M059J (cell line): ENCODE results near the gene NBEA. TPM values are rescaled to one million over a fixed set of nuclear protein-coding genes. Genes with fewer than 3 reads are reported as not detected.

Experiments used
- DNase-seq: peaks from one replicate; pipeline ENCODE4 v3.0.0-alpha.2; 2012; ENCODE audit warnings: low read depth
- total RNA-seq: library from RNA; depleted of rRNA; stranded (reverse); fragments of >200 nt; shearing (Covaris generic); gene quantifications from 2 replicates; pipeline ENCODE4 v1.2.3, GENCODE V29; 2014

NBEA gene
- total RNA-seq, 1 experiment from 2014 or later, result 6.4 TPM

DNA sequence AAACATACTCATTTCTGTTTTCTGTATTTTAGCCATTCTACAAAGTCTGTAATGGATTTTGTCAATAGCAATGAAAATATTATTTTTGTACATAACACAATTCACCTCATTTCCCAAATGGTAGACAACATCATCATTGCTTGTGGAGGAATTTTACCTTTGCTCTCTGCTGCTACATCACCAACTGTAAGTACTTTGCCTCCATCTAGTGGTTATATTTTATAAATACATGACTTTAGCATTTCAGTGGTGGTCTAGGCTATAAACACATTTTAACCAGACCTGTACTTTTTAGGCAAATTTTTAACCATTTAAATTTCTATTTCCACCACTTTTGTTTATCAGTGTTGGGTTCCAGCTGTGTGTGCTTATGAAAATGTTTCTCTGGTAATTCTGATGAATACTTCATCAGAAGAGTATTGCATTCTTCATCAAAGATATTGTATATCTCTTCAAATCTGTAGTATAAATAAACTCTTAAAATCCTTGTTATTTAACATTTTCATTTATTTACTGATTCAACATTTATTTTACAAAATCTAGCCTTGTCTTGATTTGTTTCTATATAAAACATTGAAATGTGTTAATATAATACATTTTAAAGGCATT, 222.4 kb downstream of the NBEA start:
- peak; percentile 34 for DNase-seq

DNA sequence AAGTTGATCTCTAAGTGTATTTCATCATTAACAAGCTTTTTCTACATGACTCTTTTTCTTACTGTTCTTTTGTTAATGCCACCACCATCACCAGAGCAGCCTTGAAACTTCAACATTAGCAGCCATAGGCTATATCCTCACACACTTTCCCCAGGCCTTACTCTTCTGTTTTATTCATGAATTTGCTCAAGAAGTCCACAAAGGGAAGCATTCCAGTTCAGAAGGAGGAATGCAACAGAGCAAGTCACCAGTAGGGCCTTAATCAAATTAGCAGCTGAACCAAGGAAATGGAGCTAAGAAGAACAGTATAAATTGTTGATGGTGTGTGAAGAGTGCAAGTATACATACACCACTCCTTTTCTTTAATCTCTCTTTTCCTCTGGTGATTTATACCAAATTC, 223.1 kb downstream of the NBEA start:
- no peak for DNase-seq

DNA sequence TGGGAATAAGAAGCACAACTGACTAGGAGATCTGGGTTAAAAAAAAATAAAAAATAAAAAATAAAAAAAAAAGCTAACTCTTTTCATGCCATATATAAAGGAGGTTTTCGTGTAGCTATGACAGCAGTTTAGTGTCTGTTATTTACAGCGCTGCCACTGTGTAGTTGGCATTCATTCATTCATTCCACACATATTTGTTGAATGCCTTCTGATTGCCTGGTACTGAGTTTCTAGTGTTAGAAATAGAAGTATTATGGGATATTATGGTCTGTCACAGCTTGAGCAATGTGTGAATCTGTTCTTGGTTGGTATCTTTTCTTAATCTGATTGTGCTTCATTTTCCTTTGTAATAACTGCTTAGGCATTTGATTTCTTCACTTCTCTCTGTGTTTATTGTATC, 237.4 kb downstream of the NBEA start:
- DNase-seq, result peak; percentile 59

DNA sequence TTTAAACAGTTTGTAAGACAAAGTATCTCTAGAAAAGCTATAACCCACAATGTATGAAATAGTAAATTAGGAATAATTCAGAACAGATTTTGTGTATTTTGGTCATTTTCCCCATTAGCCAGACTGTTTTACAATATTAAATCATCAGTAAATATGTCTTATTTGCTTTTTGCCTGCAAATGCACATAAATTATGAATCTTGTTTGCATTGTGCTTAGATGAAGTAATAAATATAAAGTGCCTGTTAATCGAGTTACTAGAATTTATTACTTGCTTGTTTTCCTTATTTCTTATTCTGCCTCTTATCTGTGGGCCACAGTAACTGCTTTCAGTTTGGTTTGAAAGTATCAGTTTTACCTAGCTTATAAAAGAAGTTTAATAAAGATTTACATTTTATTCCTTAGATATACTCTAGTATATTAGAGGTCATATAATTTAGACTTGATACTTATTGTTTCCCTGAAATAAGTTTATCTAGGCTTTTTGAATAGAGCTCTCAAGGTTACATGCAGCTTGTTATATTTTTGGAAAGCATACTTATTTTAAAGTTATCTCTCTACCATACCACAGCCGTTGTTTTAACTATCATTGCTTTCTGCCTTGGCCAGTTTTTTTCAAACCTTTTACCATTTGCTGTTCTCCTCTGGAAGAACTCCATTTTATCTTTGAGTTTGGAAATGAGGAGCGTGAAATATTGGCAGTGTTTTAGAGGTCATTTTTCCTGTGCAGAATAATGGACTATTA, 238.0 kb downstream of the NBEA start:
- DNase-seq, result no peak

DNA sequence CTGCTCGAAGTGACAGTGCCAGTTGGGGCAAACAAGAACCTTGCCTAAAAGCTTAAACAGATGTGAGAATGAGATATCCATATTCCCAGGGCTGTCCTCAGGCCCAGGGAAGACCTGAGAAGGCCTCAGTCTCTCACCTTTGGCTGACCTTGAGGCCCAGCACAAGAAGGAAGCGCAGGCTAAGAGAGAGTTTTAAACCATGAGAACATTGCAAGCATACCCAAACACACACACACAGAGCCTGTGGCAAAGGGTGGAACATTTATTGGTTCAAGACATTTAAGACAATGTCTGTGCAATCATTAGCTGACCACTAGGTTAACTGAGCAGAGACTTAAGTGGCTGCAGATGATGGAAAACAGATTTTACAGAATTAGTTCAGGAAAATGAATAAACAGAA, 248.2 kb downstream of the NBEA start:
- no peak for DNase-seq

DNA sequence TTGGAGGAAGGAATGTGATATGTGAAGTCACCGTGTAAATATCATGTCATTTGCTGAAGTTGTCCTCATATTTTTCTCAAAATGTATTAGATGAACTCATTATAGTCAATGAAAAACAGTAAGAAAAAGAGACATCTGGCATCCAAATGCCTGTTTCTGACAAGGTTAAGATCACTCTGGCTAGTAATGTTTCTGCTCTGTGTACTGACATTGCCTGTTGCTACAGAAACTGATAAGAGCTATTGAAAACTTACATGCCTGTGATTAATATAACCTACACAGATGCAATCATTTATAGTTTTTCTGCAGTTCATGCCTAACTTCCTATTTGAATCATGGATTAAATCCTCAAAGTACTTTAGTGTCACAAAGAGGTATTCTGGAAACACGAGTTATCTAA, 249.8 kb downstream of the NBEA start:
- DNase-seq, result no peak

DNA sequence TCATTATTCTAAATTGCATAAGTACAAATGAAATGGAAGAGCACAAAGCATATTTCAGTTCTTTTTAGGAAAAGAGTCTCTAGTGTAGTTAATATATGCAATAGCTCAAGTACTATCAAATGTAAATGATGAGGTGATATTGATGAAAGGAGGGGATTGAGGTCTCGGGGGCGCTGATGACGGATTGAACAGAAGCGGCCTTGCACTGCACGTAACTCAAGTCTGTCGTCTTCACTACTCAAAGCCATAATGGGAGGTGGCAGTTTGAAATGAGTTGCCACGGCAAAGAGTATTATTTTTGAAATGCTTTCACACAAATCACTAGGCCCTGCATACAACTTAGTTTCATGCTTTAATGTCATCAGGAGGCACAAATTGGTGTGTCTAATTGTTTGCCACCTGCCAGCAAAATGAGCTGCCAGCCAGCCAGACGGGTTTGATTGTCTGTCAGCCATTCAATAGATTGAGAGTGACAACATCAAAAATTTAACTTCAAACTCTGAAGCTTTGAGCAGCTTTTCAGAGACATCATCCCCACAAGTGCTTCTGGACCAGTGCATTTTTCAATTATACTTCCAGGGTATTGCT, 256.6 kb downstream of the NBEA start:
- no peak for DNase-seq

DNA sequence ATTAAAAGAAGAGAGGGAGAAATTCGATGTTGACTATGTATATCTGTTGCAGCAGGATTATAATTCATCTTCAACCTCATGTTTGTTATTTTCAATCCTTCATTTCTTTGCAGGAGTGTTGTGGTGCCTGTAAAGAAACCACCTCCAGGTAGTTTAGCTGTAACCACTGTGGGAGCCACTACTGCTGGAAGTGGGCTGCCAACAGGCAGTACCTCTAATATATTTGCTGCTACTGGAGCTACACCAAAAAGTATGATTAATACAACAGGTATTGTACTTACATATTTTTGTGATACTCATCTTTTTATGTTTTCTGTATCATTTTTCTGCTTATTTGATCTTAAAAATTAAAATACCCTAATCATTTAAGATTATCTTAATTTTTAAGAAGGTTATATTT, 266.5 kb downstream of the NBEA start:
- peak; percentile 4 for DNase-seq

DNA sequence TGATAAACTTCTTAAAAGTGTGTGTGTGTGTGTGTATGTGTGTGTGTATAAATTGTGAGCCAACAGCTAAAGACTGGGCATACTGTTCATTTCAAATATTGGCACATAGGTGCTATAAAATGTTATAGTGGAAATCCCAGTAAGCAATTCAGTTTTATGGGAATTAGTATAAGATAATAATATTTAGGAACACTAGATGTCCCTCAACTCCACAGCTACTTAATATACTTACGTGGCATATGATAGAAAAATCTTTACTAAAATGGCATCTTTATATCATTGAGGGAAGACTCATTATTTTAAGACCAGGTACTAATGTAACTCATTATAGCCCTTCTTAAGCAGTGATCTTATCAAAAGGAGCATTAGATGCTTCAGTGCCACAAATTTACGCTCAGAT, 268.2 kb downstream of the NBEA start:
- no peak for DNase-seq

DNA sequence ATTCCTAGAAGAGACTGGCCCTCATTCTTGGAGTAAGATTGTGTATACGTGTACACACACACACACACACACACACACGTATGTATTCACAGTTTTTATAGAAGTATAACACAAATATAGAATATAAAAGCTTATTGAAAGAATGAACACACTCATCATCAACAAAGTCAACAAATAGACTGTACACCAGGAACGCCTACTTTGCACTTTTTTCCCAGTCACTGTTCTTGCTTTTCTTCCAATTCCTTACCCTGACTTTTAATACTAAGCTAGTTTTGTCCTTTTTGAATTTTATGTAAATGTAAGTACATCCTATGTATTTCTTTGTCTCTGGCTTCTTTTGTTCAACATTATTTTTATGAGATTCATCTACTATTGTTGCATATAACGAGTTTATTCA, 269.9 kb downstream of the NBEA start:
- no peak for DNase-seq

DNA sequence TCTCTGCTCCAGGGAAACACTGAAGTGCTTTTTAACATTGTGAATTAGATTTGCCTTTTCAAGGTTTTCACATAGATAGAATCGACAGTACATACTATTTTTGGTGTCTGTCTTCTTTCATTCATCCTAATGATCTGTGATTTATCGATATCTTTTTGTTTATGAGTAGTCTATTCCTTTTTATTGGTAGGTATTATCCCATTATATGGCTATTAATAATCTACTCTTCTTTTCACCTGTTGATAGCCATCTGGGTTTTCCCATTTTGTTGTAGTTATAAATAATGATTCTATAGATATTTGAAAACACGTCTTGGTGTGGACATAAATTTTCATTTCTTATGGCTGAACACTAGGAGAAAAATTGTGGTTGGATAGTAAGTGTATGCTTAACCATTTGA, 271.8 kb downstream of the NBEA start:
- DNase-seq, result no peak

DNA sequence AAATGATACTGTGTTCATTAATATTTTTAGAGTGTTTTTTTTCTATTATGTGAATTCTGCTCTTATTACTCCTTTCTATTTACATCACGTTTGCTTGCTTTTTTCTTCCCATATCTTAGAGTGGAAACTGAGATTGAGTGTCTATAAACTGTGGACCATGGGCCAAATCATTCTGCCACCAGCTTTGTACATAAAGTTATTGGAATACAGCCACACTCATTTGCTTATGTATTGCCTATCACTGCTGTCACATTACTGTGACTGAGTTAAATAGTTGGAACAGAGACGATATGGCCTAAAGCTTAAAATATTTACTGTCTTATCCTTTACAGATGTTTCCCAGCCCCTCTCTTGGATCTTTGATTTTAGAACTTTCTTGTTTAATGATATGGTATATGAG, 274.1 kb downstream of the NBEA start:
- no peak for DNase-seq

DNA sequence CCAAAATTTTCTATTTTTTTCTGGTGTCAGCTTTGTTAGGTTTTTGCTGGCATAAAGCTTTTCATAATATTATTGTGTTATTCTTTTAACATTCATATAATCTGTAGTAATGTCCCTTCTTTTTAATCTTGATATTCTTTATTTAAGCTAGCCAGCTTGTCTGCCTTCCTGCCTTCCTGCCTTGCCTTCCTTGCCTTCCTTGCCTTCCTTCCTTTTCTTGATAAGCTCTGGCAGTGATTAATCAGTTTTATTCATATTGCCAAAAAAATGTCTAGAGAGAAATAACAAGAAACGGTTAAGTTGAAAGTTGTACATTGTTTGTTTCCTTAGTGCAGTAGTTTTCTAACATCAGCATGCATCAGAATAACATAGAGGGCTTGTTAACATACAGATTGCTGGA, 277.0 kb downstream of the NBEA start:
- no peak for DNase-seq

DNA sequence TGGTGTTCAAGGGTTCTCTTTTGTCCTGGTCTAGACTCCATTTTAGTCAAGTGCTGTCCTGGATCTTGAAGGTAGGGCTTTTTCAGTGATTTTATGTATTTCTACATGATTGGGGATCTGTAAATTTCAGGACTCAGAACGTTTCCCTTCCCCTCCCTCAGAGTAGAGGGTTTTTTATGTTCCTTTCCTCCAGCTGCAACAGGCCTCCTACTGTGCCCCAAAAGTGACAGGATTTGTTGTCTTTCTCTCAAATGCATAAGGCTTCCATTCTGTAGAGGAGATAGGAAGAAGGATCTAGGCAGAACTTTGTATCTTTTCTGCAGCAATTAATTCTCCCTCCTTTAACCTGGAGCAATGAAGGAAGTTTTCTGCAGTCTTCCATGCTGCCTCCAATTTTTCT, 283.1 kb downstream of the NBEA start:
- no peak for DNase-seq

DNA sequence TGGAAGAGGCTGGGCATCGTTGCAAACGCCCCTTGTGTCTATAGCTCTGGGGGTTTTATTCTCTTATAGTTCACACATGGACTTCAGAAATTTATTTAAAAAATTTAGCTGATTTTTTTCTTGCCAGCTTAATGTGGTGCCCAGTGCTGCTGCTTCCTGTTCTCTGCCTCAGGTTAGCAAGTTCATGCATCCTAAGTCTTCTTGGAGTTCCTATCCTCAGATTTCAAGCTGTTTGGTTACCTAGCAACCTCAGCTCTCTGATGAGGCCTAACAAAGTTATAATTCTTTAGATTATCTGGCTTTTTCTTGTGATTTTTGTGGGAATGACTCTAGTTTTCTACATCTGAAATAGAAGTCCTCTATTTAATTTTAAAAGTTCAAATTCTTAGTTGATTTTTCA, 283.5 kb downstream of the NBEA start:
- DNase-seq, result peak; percentile 2

DNA sequence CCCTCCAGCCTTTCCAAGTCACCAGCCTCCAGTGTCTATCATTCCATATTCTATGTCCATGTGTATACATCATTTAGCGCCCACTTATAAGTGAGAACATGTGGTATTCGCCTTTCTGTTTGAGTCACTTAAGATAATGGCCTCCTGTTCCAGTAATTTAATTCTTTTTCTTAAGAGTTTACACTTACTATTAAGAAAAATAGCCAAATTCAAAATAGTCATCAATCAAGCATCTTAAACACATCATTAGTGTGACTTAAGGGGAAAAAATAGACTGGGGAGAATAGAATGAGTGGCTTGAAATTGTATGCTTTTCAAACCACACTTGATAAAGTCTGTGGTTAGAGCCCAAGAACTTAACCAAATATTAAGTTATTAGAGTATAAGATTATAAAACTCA, 286.5 kb downstream of the NBEA start:
- no peak for DNase-seq

DNA sequence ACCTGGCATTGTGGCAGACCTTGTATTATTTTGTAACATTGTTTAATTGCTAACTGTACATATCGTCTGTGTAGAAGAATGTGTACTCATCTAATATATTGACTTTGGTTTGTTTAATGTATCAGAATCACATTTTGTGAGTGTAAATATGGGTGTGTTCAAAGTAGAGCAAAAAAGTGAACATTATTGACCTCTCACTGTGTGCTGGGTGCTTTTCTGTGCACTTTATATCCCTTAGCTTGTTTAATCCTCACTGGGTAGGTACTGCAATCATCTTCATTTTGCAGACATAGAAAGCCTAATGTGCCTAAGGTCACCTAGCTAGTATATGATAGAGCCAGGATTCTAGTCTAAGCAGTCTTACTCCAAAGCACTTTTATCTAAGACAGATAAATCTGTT, 289.4 kb downstream of the NBEA start:
- no peak for DNase-seq

DNA sequence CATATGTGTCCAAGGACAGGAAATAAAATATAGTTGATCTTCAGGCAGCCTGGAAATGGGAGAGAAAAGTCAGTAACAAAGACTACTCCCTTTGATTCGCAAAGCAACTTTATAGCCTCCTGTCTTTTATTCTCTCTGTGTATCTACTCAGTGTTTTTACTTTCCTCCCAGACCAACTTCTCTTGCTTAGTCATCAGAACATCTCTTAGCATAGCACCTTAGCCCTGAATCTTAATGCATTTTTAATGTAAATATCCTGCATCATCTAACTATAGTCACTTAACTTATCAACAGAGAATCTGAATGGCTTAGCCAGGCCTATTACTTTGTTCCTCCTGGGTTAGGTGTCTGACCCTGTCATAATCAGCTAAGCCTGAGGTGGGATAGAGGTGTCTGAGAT, 296.2 kb downstream of the NBEA start:
- no peak for DNase-seq

DNA sequence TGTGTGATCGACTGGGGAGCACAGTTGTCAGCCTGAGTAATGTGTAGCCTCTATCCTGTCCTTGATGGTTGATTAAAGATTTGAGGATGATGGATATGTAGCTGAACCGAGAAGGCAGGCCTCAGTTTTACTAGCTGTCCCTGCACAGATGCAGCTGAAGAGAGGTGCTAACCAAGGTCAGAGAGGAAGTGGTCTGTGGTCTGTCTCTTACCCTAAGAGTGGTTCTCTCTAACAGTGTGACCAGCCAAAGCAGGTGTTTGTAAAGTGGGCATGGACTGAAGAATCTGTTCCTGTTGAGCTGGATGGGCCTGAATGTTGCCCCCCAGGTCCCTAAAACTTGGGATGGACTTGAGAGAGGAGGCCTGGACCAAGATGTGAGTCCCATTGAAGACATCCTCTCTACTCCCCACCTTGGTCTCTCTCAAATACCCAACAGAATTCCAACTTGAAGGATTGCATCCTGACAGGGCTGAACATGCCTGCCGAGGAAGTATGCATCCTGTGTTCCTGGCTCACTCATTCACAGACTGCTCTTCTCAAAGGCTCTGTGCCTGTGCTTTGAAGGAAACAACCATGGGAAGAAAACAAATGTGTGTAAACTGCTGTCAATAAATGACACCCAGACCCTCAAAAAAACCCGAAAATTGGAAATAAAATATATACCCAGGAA, 310.6 kb downstream of the NBEA start:
- DNase-seq, result no peak

DNA sequence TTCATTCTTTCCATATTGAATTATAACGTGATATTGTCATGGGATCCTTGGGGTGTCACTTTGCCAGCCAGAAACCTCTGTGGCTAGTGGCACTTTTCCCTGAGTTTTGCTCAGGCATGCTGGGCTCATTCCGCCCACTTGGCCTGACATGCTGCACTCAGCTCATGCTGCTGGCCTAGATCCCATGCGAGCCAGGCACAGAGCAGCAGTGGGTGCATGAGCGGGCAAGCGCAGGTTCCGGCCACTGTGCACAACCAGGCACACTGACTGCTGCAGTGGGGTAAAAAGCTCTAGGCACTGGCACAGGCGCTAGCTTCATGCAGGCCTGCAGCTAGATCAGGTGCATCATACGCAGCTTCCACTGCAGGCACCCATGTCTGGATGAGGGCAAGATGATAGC, 313.2 kb downstream of the NBEA start:
- DNase-seq, result no peak

DNA sequence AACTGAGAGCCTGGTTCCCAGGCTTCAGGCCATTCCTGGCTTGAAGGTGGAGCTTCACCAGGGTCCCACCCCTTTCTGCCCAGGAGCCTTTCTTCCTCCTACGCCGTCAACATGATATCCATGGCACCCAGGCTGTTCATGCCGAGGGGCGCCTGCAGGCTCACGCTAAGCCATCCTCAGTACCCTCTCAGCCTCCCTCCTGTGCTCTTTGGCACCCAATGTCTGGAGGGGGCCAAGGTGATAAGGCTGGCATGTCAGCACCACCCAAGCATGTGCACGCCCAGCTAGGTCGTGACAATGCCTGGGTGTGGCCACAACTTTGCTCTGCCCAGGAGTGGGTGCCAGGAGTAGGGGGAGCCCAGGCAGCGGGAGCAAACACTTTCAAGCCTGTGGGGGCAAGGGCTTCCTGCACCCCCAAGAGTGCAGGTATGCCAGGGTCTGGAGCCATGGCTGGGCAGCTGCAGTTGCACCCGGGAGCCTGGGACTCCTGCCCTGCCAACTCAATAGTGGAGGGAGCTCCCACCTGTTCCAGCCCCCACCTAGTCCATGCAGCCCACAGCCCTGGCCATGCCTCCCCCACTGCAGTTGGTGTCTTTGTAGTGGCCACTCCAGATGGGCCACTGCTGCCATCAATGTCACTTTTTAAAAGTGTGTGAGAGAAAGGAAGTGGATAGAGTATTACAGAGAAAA, 314.5 kb downstream of the NBEA start:
- no peak for DNase-seq

DNA sequence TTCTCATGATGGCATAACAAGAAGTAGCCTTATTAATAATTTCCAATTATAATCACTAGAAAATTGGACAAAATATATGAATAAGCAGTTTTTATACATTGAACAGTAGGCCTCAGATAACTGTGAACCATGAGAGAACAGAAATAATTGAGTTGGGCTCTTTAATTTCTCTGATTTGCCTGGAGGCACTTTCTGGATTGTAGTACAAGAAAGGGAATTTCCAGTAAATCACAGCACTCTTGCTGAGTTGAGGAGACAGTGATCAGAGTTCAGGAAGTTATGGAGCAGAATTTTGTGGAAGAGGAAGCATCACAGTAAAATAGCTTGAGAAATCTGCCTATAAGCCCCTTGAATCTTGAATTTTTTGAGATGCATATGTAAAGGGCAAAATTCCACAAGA, 318.2 kb downstream of the NBEA start:
- DNase-seq, result peak; percentile 11
